Thymus (tissue), 14 donors: ENCODE results near the gene H3-3A. TPM values are rescaled to one million over a fixed set of nuclear protein-coding genes. Genes with fewer than 3 reads are reported as not detected.

Experiments used
- DNase-seq, 9 donors: peaks; one replicate each; pipeline ENCODE4 v3.0.0-alpha.2; 2013; ENCODE audit warnings: low spot score in 9 of 9, low read depth in 6 of 9, missing footprints in 1 of 9
- H3K27ac ChIP-seq, 2 donors: one replicate each; pipeline ENCODE4 v1.5.1; 2013; ENCODE audit warnings: control low read depth in 1 of 2, low read depth in 1 of 2, low read length in 1 of 2, mild to moderate bottlenecking in 1 of 2, moderate library complexity in 1 of 2
- H3K27me3 ChIP-seq, 2 donors: one replicate each; pipeline ENCODE4 v1.5.1; 2013; ENCODE audit warnings: low read length in 1 of 2; ENCODE audit not compliant: control insufficient read depth in 2 of 2, insufficient read depth in 1 of 2
- H3K36me3 ChIP-seq, 2 donors: one replicate each; pipeline ENCODE4 v1.5.1; 2013; ENCODE audit warnings: low read length in 1 of 2, mild to moderate bottlenecking in 1 of 2, moderate library complexity in 1 of 2; ENCODE audit not compliant: control insufficient read depth in 2 of 2, insufficient read depth in 2 of 2
- H3K4me1 ChIP-seq, 2 donors: one replicate each; pipeline ENCODE4 v1.5.1; 2013; ENCODE audit warnings: low read length in 2 of 2; ENCODE audit not compliant: control insufficient read depth in 2 of 2, insufficient read depth in 2 of 2
- H3K4me3 ChIP-seq, 2 donors: one replicate each; pipeline ENCODE4 v1.5.1; 2013; ENCODE audit warnings: low read length in 2 of 2, control low read depth in 1 of 2, mild to moderate bottlenecking in 1 of 2
- H3K9me3 ChIP-seq, 2 donors: one replicate each; pipeline ENCODE4 v1.5.1; 2013; ENCODE audit warnings: low read length in 1 of 2, mild to moderate bottlenecking in 1 of 2; ENCODE audit not compliant: control insufficient read depth in 2 of 2, insufficient read depth in 1 of 2
- WGBS: extraction: QIAGEN DNeasy Blood & Tissue Kit; methylation state at CpG from one replicate; pipeline ENCODE4 v1.1.7; 2013; 5-methylcytosine and 5-hydroxymethylcytosine counted together
- long read RNA-seq, 10 donors: transcript quantifications; one replicate each; lab custom pipeline, GENCODE V29; 2026
- polyA plus RNA-seq: library from polyadenylated mRNA; stranded (reverse); fragments of 200-250 nt; gene quantifications from one replicate; pipeline ENCODE4 v1.2.3, GENCODE V29; 2013
- total RNA-seq: library from RNA; stranded (reverse); fragments of 120-200 nt; gene quantifications from one replicate; pipeline ENCODE4 v1.2.4, GENCODE V29; 2013
- donor health status: healthy.

Gene H3-3A
- total RNA-seq (725 TPM), polyA plus RNA-seq (1,694 TPM)
- long read RNA-seq, donor 1, transcript H3F3A-203 (4 exons, 1,088 nt) = major isoform, 129 of 225 reads
- long read RNA-seq, donor 1, transcript H3F3A-201 (3 exons, 1,308 nt) = minor isoform, 10 of 225 reads
- long read RNA-seq, donor 1, partial matches to known transcripts = 86 of 225 reads
- long read RNA-seq, donor 1, other reads (novel, unspliced or antisense) = 0 of 225 reads
- long read RNA-seq, donor 2, transcript H3F3A-202 (3 exons, 1,863 nt) = minor isoform, 19 of 1,071 reads
- long read RNA-seq, donor 2, transcript H3F3A-201 (3 exons, 1,308 nt) = minor isoform, 40 of 1,071 reads
- long read RNA-seq, donor 2, transcript H3F3A-203 (4 exons, 1,088 nt) = major isoform, 794 of 1,071 reads
- long read RNA-seq, donor 2, partial matches to known transcripts = 168 of 1,071 reads
- long read RNA-seq, donor 2, other reads (novel, unspliced or antisense) = 50 of 1,071 reads
- long read RNA-seq, donor 3, transcript H3F3A-203 (4 exons, 1,088 nt) = major isoform, 1,503 of 2,664 reads
- long read RNA-seq, donor 3, transcript H3F3A-202 (3 exons, 1,863 nt) = minor isoform, 29 of 2,664 reads
- long read RNA-seq, donor 3, transcript H3F3A-201 (3 exons, 1,308 nt) = minor isoform, 144 of 2,664 reads
- long read RNA-seq, donor 3, partial matches to known transcripts = 876 of 2,664 reads
- long read RNA-seq, donor 3, other reads (novel, unspliced or antisense) = 111 of 2,664 reads
- long read RNA-seq, donor 4, transcript H3F3A-202 (3 exons, 1,863 nt) = minor isoform, 14 of 889 reads
- long read RNA-seq, donor 4, transcript H3F3A-203 (4 exons, 1,088 nt) = major isoform, 493 of 889 reads
- long read RNA-seq, donor 4, transcript H3F3A-201 (3 exons, 1,308 nt) = minor isoform, 55 of 889 reads
- long read RNA-seq, donor 4, partial matches to known transcripts = 307 of 889 reads
- long read RNA-seq, donor 4, other reads (novel, unspliced or antisense) = 19 of 889 reads
- long read RNA-seq, donor 5, transcript H3F3A-203 (4 exons, 1,088 nt) = major isoform, 1,396 of 2,819 reads
- long read RNA-seq, donor 5, transcript H3F3A-202 (3 exons, 1,863 nt) = minor isoform, 28 of 2,819 reads
- long read RNA-seq, donor 5, transcript H3F3A-201 (3 exons, 1,308 nt) = minor isoform, 139 of 2,819 reads
- long read RNA-seq, donor 5, partial matches to known transcripts = 1,173 of 2,819 reads
- long read RNA-seq, donor 5, other reads (novel, unspliced or antisense) = 82 of 2,819 reads
- long read RNA-seq, donor 6, transcript H3F3A-201 (3 exons, 1,308 nt) = minor isoform, 32 of 516 reads
- long read RNA-seq, donor 6, transcript H3F3A-203 (4 exons, 1,088 nt) = major isoform, 414 of 516 reads
- long read RNA-seq, donor 6, transcript H3F3A-202 (3 exons, 1,863 nt) = minor isoform, 14 of 516 reads
- long read RNA-seq, donor 6, partial matches to known transcripts = 43 of 516 reads
- long read RNA-seq, donor 6, other reads (novel, unspliced or antisense) = 13 of 516 reads
- long read RNA-seq, donor 7, transcript H3F3A-201 (3 exons, 1,308 nt) = minor isoform, 90 of 1,235 reads
- long read RNA-seq, donor 7, transcript H3F3A-203 (4 exons, 1,088 nt) = major isoform, 642 of 1,235 reads
- long read RNA-seq, donor 7, transcript H3F3A-202 (3 exons, 1,863 nt) = minor isoform, 16 of 1,235 reads
- long read RNA-seq, donor 7, partial matches to known transcripts = 455 of 1,235 reads
- long read RNA-seq, donor 7, other reads (novel, unspliced or antisense) = 31 of 1,235 reads
- long read RNA-seq, donor 8, transcript H3F3A-201 (3 exons, 1,308 nt) = minor isoform, 24 of 608 reads
- long read RNA-seq, donor 8, transcript H3F3A-203 (4 exons, 1,088 nt) = major isoform, 353 of 608 reads
- long read RNA-seq, donor 8, partial matches to known transcripts = 228 of 608 reads
- long read RNA-seq, donor 8, other reads (novel, unspliced or antisense) = 0 of 608 reads
- long read RNA-seq, donor 9, transcript H3F3A-202 (3 exons, 1,863 nt) = minor isoform, 17 of 923 reads
- long read RNA-seq, donor 9, transcript H3F3A-201 (3 exons, 1,308 nt) = minor isoform, 33 of 923 reads
- long read RNA-seq, donor 9, transcript H3F3A-203 (4 exons, 1,088 nt) = major isoform, 564 of 923 reads
- long read RNA-seq, donor 9, partial matches to known transcripts = 280 of 923 reads
- long read RNA-seq, donor 9, other reads (novel, unspliced or antisense) = 28 of 923 reads
- long read RNA-seq, donor 10, transcript H3F3A-201 (3 exons, 1,308 nt) = minor isoform, 73 of 1,687 reads
- long read RNA-seq, donor 10, transcript H3F3A-203 (4 exons, 1,088 nt) = major isoform, 943 of 1,687 reads
- long read RNA-seq, donor 10, transcript H3F3A-202 (3 exons, 1,863 nt) = minor isoform, 28 of 1,687 reads
- long read RNA-seq, donor 10, partial matches to known transcripts = 575 of 1,687 reads
- long read RNA-seq, donor 10, other reads (novel, unspliced or antisense) = 66 of 1,687 reads

DNA sequence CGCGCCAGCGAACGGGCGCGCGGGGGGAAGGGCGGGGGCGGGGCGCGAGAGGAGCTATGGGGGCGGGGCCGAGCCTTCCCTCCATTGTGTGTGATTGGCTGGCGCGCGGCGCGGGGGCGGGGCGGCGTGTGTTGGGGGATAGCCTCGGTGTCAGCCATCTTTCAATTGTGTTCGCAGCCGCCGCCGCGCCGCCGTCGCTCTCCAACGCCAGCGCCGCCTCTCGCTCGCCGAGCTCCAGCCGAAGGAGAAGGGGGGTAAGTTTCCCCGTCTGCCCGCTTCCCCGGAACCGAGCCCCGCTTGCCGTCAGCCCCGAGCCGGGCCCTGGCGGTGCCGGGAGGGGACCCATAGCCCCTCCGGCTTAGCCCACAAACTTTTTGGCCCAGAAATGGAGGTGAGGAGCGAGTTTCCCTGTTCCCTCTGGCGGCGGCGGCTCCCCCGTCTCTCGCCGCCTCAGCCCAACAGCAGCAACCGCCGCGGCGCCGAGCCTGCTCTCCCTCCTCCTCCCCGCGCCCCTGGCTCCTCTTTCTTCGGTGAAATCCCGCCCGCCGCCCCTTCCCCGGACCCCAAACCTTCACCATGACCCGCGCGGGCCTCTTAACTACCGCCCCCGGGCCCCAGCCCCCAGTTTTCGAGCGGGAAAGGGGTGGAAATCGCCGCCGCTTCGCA is at the start of gene H3-3A:
H3-3A (plus strand) TSS at position 159 of the 666 bp plus-strand sequence. CDS start 1,636 bp downstream, outside the sequence.
- Histone ChIP-seq H3K9me3 (peaks cover 0 to 5% of the 10 kb centered on the region in 2 donors), H3K27me3 (no peaks in the 10 kb centered on the region), H3K4me1 (peaks cover 13 to 18% of the 10 kb centered on the region in 2 donors), H3K27ac (peak within 1 kb of the TSS; percentile 100), H3K4me3 (peak within 1 kb of the TSS; percentile 73 to 98), H3K36me3 (peaks cover 15 to 38% of the 10 kb centered on the region in 2 donors)
- DNase-seq = peak; percentile 76 to 97 (median 95)
- under 1% methylated on average over 78 of the region's 78 CpGs for WGBS

DNA sequence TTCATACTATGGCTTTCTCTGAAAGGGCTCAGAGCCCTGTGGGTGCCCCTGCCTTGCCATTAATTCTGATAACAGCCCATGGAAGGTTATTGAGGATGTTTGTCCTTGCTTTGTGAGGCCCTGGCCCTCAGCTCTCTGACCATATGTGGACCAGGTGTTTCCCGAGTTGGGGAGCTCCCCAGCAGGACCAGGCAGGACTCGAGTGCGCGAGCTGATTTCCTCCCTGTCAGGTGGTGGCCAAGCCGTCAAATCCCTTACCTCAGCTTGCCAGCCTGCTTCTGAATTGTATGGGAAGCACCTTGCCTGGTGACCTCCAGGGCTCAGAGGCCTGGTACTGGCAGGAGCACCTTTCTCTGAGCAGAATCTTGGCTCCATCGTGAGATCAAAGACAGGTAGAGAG is 45.4 kb upstream of the H3-3A start:
- Histone ChIP-seq H3K4me1 (peaks cover 0 to 3% of the 10 kb centered on the region in 2 donors), H3K4me3 (no peak overlapping the region)

GRCh38 chr1:226019572-226019971 is 42.9 kb upstream of the H3-3A start:
- Histone ChIP-seq H3K27ac (no peak overlapping the region), H3K4me1 (peaks cover 0 to 3% of the 10 kb centered on the region in 2 donors), H3K4me3 (no peak overlapping the region), H3K9me3 (no peaks in the 10 kb centered on the region), H3K36me3 (no peaks in the 10 kb centered on the region), H3K27me3 (no peaks in the 10 kb centered on the region)
- WGBS = 100% methylated on average over 1 of the region's 1 CpG
- no peak for DNase-seq

More for the DNA sequence above, 45.4 kb upstream of the H3-3A start:
- Histone ChIP-seq H3K27me3 (no peaks in the 10 kb centered on the region), H3K27ac (no peak overlapping the region), H3K9me3 (no peaks in the 10 kb centered on the region), H3K36me3 (no peaks in the 10 kb centered on the region)
- WGBS = 37% methylated on average over 6 of the region's 6 CpGs
- DNase-seq = no peak

DNA sequence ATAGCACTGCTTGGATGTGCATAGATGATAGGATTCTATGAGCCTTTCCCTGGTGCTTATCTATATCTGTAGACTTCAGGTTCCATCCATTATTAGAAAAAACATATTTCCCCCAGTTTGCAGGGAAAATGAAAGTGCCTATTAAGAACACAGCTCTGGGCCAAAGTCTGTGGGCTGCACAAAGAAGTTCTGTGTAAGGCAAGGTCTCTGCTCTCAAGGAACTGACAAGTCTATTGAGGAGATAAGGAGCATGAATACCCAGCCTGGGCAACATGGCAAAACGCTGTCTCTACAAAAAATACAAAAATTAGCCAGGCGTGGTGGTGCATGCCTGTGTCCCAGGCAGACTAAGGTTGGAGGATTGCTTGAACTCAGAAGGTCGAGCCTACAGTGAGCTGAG is 41.1 kb upstream of the H3-3A start:
- Histone ChIP-seq H3K36me3 (no peaks in the 10 kb centered on the region), H3K4me3 (no peak overlapping the region), H3K27me3 (no peaks in the 10 kb centered on the region), H3K27ac (no peak overlapping the region), H3K9me3 (no peaks in the 10 kb centered on the region), H3K4me1 (peaks cover 0 to 3% of the 10 kb centered on the region in 2 donors)
- DNase-seq = no peak
- 78% methylated on average over 3 of the region's 3 CpGs for WGBS

DNA sequence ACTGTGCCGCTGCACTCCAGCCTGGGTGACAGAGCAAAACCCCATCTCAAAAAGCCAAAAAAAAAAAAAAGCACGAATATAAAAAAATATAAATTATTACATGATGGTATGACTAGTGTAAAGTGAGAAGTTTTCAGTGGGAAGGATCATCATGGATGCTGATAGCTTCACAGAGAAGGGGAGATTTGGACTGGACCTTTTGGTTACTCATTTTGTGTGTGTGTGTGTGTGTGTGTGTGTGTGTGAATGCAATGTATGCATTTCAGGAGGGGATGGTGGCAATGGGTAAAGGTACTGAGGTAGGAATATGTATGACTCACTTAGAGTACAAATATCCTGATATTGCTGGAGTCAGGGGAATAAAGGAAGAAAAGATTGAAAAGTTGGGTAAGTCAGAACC is 40.7 kb upstream of the H3-3A start:
- 62% methylated on average over 2 of the region's 2 CpGs for WGBS
- no peak overlapping the region for H3K27ac ChIP-seq
- H3K27me3 ChIP-seq = no peaks in the 10 kb centered on the region
- DNase-seq = no peak
- H3K4me3 ChIP-seq = no peak overlapping the region
- H3K36me3 ChIP-seq = no peaks in the 10 kb centered on the region
- H3K4me1 ChIP-seq = peaks cover 0 to 3% of the 10 kb centered on the region in 2 donors
- no peaks in the 10 kb centered on the region for H3K9me3 ChIP-seq

DNA sequence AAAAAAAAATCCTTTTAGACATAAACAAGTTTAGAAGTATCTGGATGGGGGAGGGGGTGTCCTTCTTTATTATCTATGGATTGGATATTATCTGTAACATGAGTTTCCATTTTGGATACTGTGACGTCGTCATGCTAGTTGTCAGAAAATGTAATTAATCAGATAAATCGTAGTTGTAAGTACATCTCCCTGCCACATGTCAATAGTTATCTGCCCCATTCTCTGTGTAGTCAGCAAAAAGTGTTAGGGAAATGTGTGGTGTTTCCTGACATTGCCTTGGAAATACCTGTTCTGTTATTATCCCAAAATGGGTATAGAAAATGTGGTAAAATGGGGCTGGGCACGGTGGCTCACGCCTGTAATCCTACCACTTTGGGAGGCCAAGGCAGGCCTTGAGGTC is 38.8 kb upstream of the H3-3A start:
- no peaks in the 10 kb centered on the region for H3K9me3 ChIP-seq

GRCh38 chr1:226026833-226027232 is 35.7 kb upstream of the H3-3A start:
- no peak overlapping the region for H3K27ac ChIP-seq
- H3K4me1 ChIP-seq = no peaks in the 10 kb centered on the region
- no peak for DNase-seq
- no peaks in the 10 kb centered on the region for H3K36me3 ChIP-seq
- H3K9me3 ChIP-seq = no peaks in the 10 kb centered on the region
- no peak overlapping the region for H3K4me3 ChIP-seq
- WGBS = 89% methylated on average over 2 of the region's 2 CpGs
- H3K27me3 ChIP-seq = no peaks in the 10 kb centered on the region

More for the DNA sequence above, 38.8 kb upstream of the H3-3A start:
- WGBS = 96% methylated on average over 5 of the region's 5 CpGs
- no peaks in the 10 kb centered on the region for H3K27me3 ChIP-seq
- no peaks in the 10 kb centered on the region for H3K36me3 ChIP-seq
- no peak overlapping the region for H3K4me3 ChIP-seq
- no peaks in the 10 kb centered on the region for H3K4me1 ChIP-seq
- no peak overlapping the region for H3K27ac ChIP-seq
- DNase-seq = no peak
